Colonic mucosa (tissue), 4 donors: Measurements from ENCODE around the gene TAF6. TPM values are rescaled to one million over a fixed set of nuclear protein-coding genes. Genes with fewer than 3 reads are reported as not detected.

Experiments
- DNase-seq: peaks from one replicate; pipeline ENCODE4 v3.0.0-alpha.2; 2020
- H3K27ac ChIP-seq: fragments of 200-600 bp; one replicate; pipeline ENCODE4 v1.8.0; 2021
- H3K27me3 ChIP-seq: fragments of 200-600 bp; one replicate; pipeline ENCODE4 v1.8.0; 2021
- H3K36me3 ChIP-seq: fragments of 200-600 bp; one replicate; pipeline ENCODE4 v1.8.0; 2021
- H3K4me1 ChIP-seq: fragments of 200-600 bp; one replicate; pipeline ENCODE4 v1.8.0; 2021; ENCODE audit warnings: mild to moderate bottlenecking
- H3K4me3 ChIP-seq: fragments of 200-600 bp; one replicate; pipeline ENCODE4 v1.8.0; 2021
- H3K9ac ChIP-seq, 2 donors: one replicate each; pipeline ENCODE4 v1.7.0; 2013; ENCODE audit warnings: control low read depth in 2 of 2, low read depth in 2 of 2, low read length in 2 of 2
- H3K9me3 ChIP-seq: fragments of 200-600 bp; one replicate; pipeline ENCODE4 v1.8.0; 2021
- intact Hi-C: fragments of 100-400 bp; cut with DNase I; formaldehyde crosslinking; loops from one replicate; pipeline ENCODE4 v1.14.1; 2022
- microRNA-seq: library from miRNA; unstranded; fragments of <30 nt; microRNA quantifications from one replicate; pipeline ENCODE4, GENCODE V29; 2019
- total RNA-seq, 2 donors: library from RNA; stranded (reverse); fragmentation: NEBNext Ultra II Directional in 1 of 2; extraction: Animal tissue kit (Norgen Biotek cat#: 25700) in 1 of 2; gene quantifications; one replicate each; pipeline ENCODE4 v1.2.1, GENCODE V29; 2021
- TF ChIP-seq, protein P1 (sequence below): fragments of 200-600 bp; IDR thresholded peaks from one replicate; pipeline ENCODE4 v1.8.0; 2022; ENCODE audit warnings: antibody characterized with exemption, mild to moderate bottlenecking
- donor health status: healthy.
- donor health status: DM: no; HTN: no; CAD: no.
- donor health status: DM: no; HTN: no; CAD: no.

The TAF6 gene
- total RNA-seq, 2 donors from 2014 or later = 28.7 to 67.3 TPM

DNA sequence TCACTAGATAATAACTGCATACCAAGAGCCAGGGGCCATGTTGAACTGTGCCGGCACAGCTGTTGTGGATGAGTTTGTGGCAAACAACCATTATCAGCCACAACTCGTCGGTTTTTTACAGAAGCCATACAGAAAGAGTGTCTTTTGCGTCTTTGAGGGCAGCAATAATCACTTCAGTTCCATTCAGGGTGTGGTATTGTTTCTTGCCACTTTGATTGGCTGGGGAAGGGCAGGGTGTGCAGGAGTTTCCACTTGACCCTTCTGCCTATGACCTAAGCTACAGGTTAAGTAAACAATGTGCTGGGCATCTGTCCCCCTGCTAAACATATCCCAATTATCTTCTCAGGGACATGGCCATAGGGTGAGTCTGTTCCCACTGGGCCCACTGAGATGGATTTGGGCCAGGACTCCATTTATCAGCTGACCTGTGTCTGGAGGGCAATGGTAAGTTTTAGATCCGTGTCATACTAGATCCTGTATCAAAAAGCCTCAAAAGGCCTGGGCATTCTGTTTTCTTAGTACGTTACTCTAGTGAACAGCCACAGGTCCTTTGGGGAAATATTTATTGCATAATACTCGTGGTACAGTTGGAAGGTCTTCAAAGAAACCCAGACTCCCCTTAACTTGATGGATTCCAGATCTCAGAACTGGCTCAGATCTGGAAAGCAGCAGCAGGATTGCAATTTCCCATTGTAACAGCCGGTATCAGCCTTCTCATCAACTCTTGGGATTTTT is 53.5 kb downstream of the TAF6 start:
- TF ChIP-seq, protein P1, sequence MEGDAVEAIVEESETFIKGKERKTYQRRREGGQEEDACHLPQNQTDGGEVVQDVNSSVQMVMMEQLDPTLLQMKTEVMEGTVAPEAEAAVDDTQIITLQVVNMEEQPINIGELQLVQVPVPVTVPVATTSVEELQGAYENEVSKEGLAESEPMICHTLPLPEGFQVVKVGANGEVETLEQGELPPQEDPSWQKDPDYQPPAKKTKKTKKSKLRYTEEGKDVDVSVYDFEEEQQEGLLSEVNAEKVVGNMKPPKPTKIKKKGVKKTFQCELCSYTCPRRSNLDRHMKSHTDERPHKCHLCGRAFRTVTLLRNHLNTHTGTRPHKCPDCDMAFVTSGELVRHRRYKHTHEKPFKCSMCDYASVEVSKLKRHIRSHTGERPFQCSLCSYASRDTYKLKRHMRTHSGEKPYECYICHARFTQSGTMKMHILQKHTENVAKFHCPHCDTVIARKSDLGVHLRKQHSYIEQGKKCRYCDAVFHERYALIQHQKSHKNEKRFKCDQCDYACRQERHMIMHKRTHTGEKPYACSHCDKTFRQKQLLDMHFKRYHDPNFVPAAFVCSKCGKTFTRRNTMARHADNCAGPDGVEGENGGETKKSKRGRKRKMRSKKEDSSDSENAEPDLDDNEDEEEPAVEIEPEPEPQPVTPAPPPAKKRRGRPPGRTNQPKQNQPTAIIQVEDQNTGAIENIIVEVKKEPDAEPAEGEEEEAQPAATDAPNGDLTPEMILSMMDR = no peak
- intact Hi-C loops = no loop called here
- H3K27ac ChIP-seq = no peak overlapping the region
- no peak for DNase-seq
- no peaks in the 10 kb centered on the region for H3K36me3 ChIP-seq
- no peak overlapping the region for H3K9ac ChIP-seq
- H3K27me3 ChIP-seq = no peaks in the 10 kb centered on the region
- H3K4me1 ChIP-seq = no peaks in the 10 kb centered on the region
- no peak overlapping the region for H3K4me3 ChIP-seq
- H3K9me3 ChIP-seq = no peaks in the 10 kb centered on the region

DNA sequence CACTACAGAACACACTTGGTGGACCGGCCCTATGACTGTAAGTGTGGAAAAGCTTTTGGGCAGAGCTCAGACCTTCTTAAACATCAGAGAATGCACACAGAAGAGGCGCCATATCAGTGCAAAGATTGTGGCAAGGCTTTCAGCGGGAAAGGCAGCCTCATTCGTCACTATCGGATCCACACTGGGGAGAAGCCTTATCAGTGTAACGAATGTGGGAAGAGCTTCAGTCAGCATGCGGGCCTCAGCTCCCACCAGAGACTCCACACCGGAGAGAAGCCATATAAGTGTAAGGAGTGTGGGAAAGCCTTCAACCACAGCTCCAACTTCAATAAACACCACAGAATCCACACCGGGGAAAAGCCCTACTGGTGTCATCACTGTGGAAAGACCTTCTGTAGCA is 55.0 kb downstream of the TAF6 start:
- Histone ChIP-seq H3K36me3 (no peaks in the 10 kb centered on the region), H3K27me3 (no peaks in the 10 kb centered on the region), H3K9me3 (no peaks in the 10 kb centered on the region), H3K4me1 (no peaks in the 10 kb centered on the region), H3K4me3 (no peak overlapping the region), H3K9ac (no peak overlapping the region), H3K27ac (no peak overlapping the region)
- TF ChIP-seq, protein P1 = no peak
- no peak for DNase-seq
- intact Hi-C loops = no loop called here

DNA sequence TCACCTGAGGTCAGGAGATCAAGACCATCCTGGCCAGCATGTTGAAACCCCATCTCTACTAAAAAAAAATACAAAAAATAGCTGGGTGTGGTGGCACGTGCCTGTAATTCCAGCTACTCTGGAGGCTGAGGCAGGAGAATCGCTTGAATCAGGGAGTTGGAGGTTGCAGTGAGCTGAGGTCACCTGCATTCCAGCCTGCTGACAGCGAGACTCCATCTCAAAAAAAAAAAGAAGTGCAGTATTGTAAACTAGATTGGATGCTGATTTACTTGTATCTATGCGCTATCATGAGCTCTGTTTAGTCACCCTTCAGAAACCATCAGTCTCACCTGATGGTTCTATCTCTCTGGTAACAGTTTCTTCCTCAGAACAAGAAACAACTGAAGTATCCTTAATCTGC is 55.8 kb downstream of the TAF6 start:
- TF ChIP-seq, protein P1 = no peak
- no peak overlapping the region for H3K27ac ChIP-seq
- H3K36me3 ChIP-seq = no peaks in the 10 kb centered on the region
- no peaks in the 10 kb centered on the region for H3K9me3 ChIP-seq
- H3K4me3 ChIP-seq = no peak overlapping the region
- H3K9ac ChIP-seq = no peak overlapping the region
- DNase-seq = no peak
- intact Hi-C loops = no loop called here
- no peaks in the 10 kb centered on the region for H3K4me1 ChIP-seq
- H3K27me3 ChIP-seq = no peaks in the 10 kb centered on the region

DNA sequence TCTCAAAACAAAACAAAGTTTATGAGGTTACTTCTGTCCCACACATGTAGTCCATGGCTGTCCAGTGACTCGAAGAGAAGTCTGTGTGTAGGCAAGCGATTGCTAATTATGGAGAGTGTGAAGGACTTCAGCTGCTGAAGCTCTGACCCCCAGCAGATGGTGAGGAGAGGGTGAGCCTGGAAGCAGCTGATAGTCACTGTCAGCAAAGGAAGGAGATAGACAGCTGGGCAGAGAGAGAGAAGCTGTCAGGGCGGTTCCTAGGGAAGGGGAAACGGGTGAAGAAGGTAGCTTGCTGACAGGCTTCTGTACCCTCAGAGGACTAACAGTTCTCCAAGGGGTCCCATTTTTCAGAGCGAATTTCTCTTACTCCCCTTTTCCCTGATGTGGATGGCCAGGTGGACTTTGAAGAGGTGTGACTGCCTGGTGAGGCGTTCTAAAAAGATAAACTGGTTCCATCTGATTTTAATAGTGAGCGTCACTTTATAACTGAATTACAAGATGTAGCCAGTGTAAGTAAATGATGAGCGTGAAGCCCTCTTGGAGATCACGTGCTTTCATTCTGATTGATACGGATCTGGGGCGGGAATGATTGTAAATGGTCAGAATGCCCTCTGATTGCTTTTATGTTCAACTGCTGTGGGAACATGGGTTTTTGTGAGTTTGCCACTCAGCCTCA is 57.5 kb downstream of the TAF6 start:
- H3K4me1 ChIP-seq = no peaks in the 10 kb centered on the region
- no peak overlapping the region for H3K9ac ChIP-seq
- H3K27me3 ChIP-seq = no peaks in the 10 kb centered on the region
- H3K27ac ChIP-seq = no peak overlapping the region
- no peak for DNase-seq
- H3K4me3 ChIP-seq = no peak overlapping the region
- H3K9me3 ChIP-seq = no peaks in the 10 kb centered on the region
- intact Hi-C loops = no loop called here
- TF ChIP-seq, protein P1 = no peak
- H3K36me3 ChIP-seq = no peaks in the 10 kb centered on the region

DNA sequence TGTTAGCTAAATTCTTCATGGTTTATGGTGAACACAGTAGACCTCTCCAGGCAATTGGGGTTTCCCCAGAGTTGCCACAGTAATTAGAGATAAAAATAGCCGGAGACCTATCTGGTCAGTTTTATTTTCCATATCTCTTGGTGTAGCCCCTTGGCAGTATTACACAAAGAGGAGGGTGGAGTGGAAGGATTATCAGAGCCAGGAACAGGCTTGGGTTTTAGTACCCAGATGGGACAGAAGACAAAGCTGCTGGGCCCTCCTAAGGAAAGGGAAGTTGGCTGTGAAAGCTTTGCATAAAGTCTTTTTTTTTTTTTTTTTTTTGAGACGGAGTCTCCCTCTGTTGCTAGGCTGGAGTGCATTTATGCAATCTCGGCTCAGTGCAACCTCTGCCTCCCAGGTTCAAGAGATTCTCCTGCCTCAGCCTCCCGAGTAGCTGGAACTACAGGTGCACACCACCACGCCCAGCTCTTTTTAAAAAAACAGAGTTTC is 59.9 kb downstream of the TAF6 start:
- no peak overlapping the region for H3K27ac ChIP-seq
- H3K4me3 ChIP-seq = no peak overlapping the region
- intact Hi-C loops = no loop called here
- no peaks in the 10 kb centered on the region for H3K36me3 ChIP-seq
- DNase-seq = no peak
- no peak overlapping the region for H3K9ac ChIP-seq
- no peaks in the 10 kb centered on the region for H3K27me3 ChIP-seq
- H3K9me3 ChIP-seq = no peaks in the 10 kb centered on the region
- TF ChIP-seq, protein P1 = no peak
- no peaks in the 10 kb centered on the region for H3K4me1 ChIP-seq

Small RNA genes lying within 50 kb of the gene (microRNA-seq; reads per million reads assigned to microRNA genes)
- 1,966 reads per million, percentile 85 among the genes with 10 or more reads in this experiment for gene MIR106B
- 400 reads per million, percentile 68 among the genes with 10 or more reads in this experiment for gene MIR25
- not detected for gene MIR4658
- 6,845 reads per million, percentile 92 among the genes with 10 or more reads in this experiment for gene MIR93

Other genes starting within 250 kb of the TAF6 start
- not detected for gene OR2AE1, start 242.3 kb downstream of the TAF6 start, total RNA-seq
- gene TRIM4, start 199.8 kb downstream of the TAF6 start, total RNA-seq = 10 to 100 TPM; 23.8 to 23.9 TPM
- gene GJC3, start 189.7 kb downstream of the TAF6 start, total RNA-seq = not detected
- 1 to 10 TPM; 2.5 to 4.6 TPM for gene AZGP1, start 143.3 kb downstream of the TAF6 start, total RNA-seq
- 100 to 1,000 TPM in 1 of 2 donors, 10 to 100 TPM in 1; 96.1 to 147 TPM for gene ZKSCAN1, start 103.8 kb downstream of the TAF6 start, total RNA-seq
- 1 to 10 TPM; 6.2 to 7.7 TPM for gene ZSCAN21, start 69.6 kb downstream of the TAF6 start, total RNA-seq
- 10 to 100 TPM; 30.1 to 31.9 TPM for gene ZNF3, start 37.6 kb downstream of the TAF6 start, total RNA-seq
- 100 to 1,000 TPM in 1 of 2 donors, 10 to 100 TPM in 1; 67.3 to 110 TPM for gene COPS6, start 30.4 kb downstream of the TAF6 start, total RNA-seq
- 100 to 1,000 TPM in 1 of 2 donors, 10 to 100 TPM in 1; 68.1 to 241 TPM for gene MCM7, start 18.0 kb downstream of the TAF6 start, total RNA-seq
- 10 to 100 TPM; 17.8 to 23.6 TPM for gene AP4M1, start 17.7 kb downstream of the TAF6 start, total RNA-seq
- 10 to 100 TPM in 1 of 2 donors, 1 to 10 TPM in 1; 8.4 to 10.6 TPM for gene CNPY4, start 276 bp upstream of the TAF6 start, total RNA-seq
- 1 to 10 TPM; 1.9 to 4.1 TPM for gene MBLAC1, start 7.6 kb upstream of the TAF6 start, total RNA-seq
- gene LAMTOR4, start 29.6 kb upstream of the TAF6 start, total RNA-seq = 100 to 1,000 TPM; 230 to 268 TPM
- gene TRAPPC14, start 39.4 kb upstream of the TAF6 start, total RNA-seq = 10 to 100 TPM; 40.3 to 69.5 TPM
- gene GAL3ST4, start 49.3 kb upstream of the TAF6 start, total RNA-seq = 10 to 100 TPM in 1 of 2 donors, 1 to 10 TPM in 1; 5.2 to 11.6 TPM
- gene GPC2, start 58.0 kb upstream of the TAF6 start, total RNA-seq = 1 to 10 TPM; 4.0 to 7.6 TPM
- 1 to 10 TPM; 1.4 to 3.8 TPM for gene STAG3, start 58.6 kb upstream of the TAF6 start, total RNA-seq
- gene PVRIG, start 100.6 kb upstream of the TAF6 start, total RNA-seq = 1 to 10 TPM in 1 of 2 donors, under 1 TPM in 1; 0.53 to 1.4 TPM
- not detected for gene SPDYE3, start 188.3 kb upstream of the TAF6 start, total RNA-seq
- gene PILRB, start 238.8 kb upstream of the TAF6 start, total RNA-seq = 10 to 100 TPM; 18.2 to 57.9 TPM